H9 (cell line): ENCODE results near the gene QPRT. TPM values are rescaled to one million over a fixed set of nuclear protein-coding genes. Genes with fewer than 3 reads are reported as not detected.

Source experiments
- DNase-seq: peaks from one replicate; pipeline ENCODE4 v3.0.0-alpha.2; 2017
- H2AFZ ChIP-seq: one replicate; pipeline ENCODE4 v1.6.1; 2013; ENCODE audit warnings: mild to moderate bottlenecking, low read length, control low read depth, moderate library complexity
- H2AK5ac ChIP-seq: 2 replicates; pipeline ENCODE4 v1.6.1; 2013; ENCODE audit warnings: low read length, control low read depth, mixed read lengths; ENCODE audit not compliant: insufficient read length
- H2BK120ac ChIP-seq: one replicate; pipeline ENCODE4 v1.6.1; 2013; ENCODE audit warnings: low read depth, mild to moderate bottlenecking, low read length, control low read depth, inconsistent platforms; ENCODE audit not compliant: poor library complexity, severe bottlenecking
- H2BK12ac ChIP-seq: 2 replicates; pipeline ENCODE4 v1.6.1; 2013; ENCODE audit warnings: low read length, control low read depth, mixed read lengths, low read depth; ENCODE audit not compliant: insufficient read length
- H2BK15ac ChIP-seq: 2 replicates; pipeline ENCODE4 v1.6.1; 2013; ENCODE audit warnings: low read depth, low read length, control low read depth
- H2BK20ac ChIP-seq: one replicate; pipeline ENCODE4 v1.6.1; 2013; ENCODE audit warnings: low read depth, mild to moderate bottlenecking, low read length, control low read depth, inconsistent platforms; ENCODE audit not compliant: poor library complexity, severe bottlenecking
- H2BK5ac ChIP-seq: 2 replicates; pipeline ENCODE4 v1.6.1; 2013; ENCODE audit warnings: low read length, control low read depth, mixed read lengths; ENCODE audit not compliant: insufficient read length
- H3K14ac ChIP-seq: 2 replicates; pipeline ENCODE4 v1.6.1; 2013; ENCODE audit warnings: low read length, control low read depth; ENCODE audit not compliant: insufficient read depth
- H3K18ac ChIP-seq: 2 replicates; pipeline ENCODE4 v1.6.1; 2013; ENCODE audit warnings: low read depth, mild to moderate bottlenecking, mixed read lengths, low read length, control low read depth; ENCODE audit not compliant: insufficient read length
- H3K23ac ChIP-seq: 2 replicates; pipeline ENCODE4 v1.6.1; 2013; ENCODE audit warnings: low read length, control low read depth, mixed read lengths, low read depth; ENCODE audit not compliant: insufficient read length
- H3K23me2 ChIP-seq: 2 replicates; pipeline ENCODE4 v1.6.1; 2013; ENCODE audit warnings: low read depth, mild to moderate bottlenecking, mixed read lengths, low read length, control low read depth; ENCODE audit not compliant: insufficient read length, poor library complexity, severe bottlenecking
- H3K27ac ChIP-seq: 2 replicates; pipeline ENCODE4 v1.5.1; 2013; ENCODE audit warnings: low read length, control low read depth, mixed read lengths, low read depth; ENCODE audit not compliant: insufficient read length
- H3K27me3 ChIP-seq: 2 replicates; pipeline ENCODE4 v1.6.1; 2013; ENCODE audit warnings: low read length, control low read depth, inconsistent platforms; ENCODE audit not compliant: insufficient read depth
- H3K4ac ChIP-seq: 2 replicates; pipeline ENCODE4 v1.6.1; 2013; ENCODE audit warnings: low read depth, mild to moderate bottlenecking, control low read depth, inconsistent platforms, low read length, moderate library complexity
- H3K4me1 ChIP-seq: 2 replicates; pipeline ENCODE4 v1.6.1; 2013; ENCODE audit warnings: low read length, control low read depth, inconsistent platforms; ENCODE audit not compliant: insufficient read depth
- H3K4me2 ChIP-seq: 2 replicates; pipeline ENCODE4 v1.6.1; 2013; ENCODE audit warnings: low read length, control low read depth, mixed read lengths; ENCODE audit not compliant: insufficient read length, insufficient read depth
- H3K56ac ChIP-seq: 2 replicates; pipeline ENCODE4 v1.6.1; 2013; ENCODE audit warnings: low read depth, mild to moderate bottlenecking, mixed read lengths, low read length, control low read depth; ENCODE audit not compliant: insufficient read length
- H3K79me1 ChIP-seq: 2 replicates; pipeline ENCODE4 v1.6.1; 2013; ENCODE audit warnings: low read depth, mild to moderate bottlenecking, moderate library complexity, low read length, control low read depth, inconsistent platforms; ENCODE audit not compliant: insufficient read depth, poor library complexity, severe bottlenecking
- H3K79me2 ChIP-seq: 2 replicates; pipeline ENCODE4 v1.6.1; 2013; ENCODE audit warnings: low read length, control low read depth, inconsistent platforms; ENCODE audit not compliant: insufficient read depth
- H3K9ac ChIP-seq: 2 replicates; pipeline ENCODE4 v1.6.1; 2013; ENCODE audit warnings: low read length, control low read depth, mixed read lengths; ENCODE audit not compliant: insufficient read length; ENCODE audit errors: extremely low read depth
- H3K9me3 ChIP-seq: one replicate; pipeline ENCODE4 v1.6.1; 2013; ENCODE audit warnings: low read depth, low read length, inconsistent platforms; ENCODE audit not compliant: control insufficient read depth
- H3T11ph ChIP-seq: one replicate; pipeline ENCODE4 v1.6.1; 2013; ENCODE audit warnings: mild to moderate bottlenecking, low read length, control low read depth, inconsistent platforms
- H4K20me1 ChIP-seq: one replicate; pipeline ENCODE4 v1.6.1; 2013; ENCODE audit not compliant: control insufficient read depth, insufficient read length, insufficient read depth
- H4K5ac ChIP-seq: 2 replicates; pipeline ENCODE4 v1.6.1; 2013; ENCODE audit warnings: low read depth, mild to moderate bottlenecking, mixed read lengths, low read length, control low read depth; ENCODE audit not compliant: insufficient read length
- H4K8ac ChIP-seq: replicated peaks from 2 replicates; pipeline ENCODE4 v1.6.1; 2013; ENCODE audit warnings: low read length, control low read depth, mixed read lengths, low read depth; ENCODE audit not compliant: insufficient read length
- H4K91ac ChIP-seq: 2 replicates; pipeline ENCODE4 v1.6.1; 2013; ENCODE audit warnings: low read depth, mild to moderate bottlenecking, moderate library complexity, mixed read lengths, low read length, control low read depth; ENCODE audit not compliant: insufficient read length
- H3K27ac Mint-ChIP-seq, 3 experiments: 2 replicates in 2 of 3; 3 replicates in 1 of 3; pipeline ENCODE4 v1.8.0; 2020 to 2021; ENCODE audit warnings: mixed read lengths in 3 of 3, mild to moderate bottlenecking in 1 of 3, moderate library complexity in 1 of 3
- H3K27me3 Mint-ChIP-seq: 2 replicates; pipeline ENCODE4 v1.8.0; 2021; ENCODE audit warnings: low read depth, mild to moderate bottlenecking, moderate library complexity, mixed read lengths
- H3K36me3 Mint-ChIP-seq, 3 experiments: 2 replicates in 2 of 3; 3 replicates in 1 of 3; pipeline ENCODE4 v1.8.0; 2020 to 2021; ENCODE audit warnings: low read depth in 3 of 3, mixed read lengths in 3 of 3; ENCODE audit not compliant: insufficient read depth in 1 of 3
- H3K4me1 Mint-ChIP-seq, 2 experiments: 2 replicates each; pipeline ENCODE4 v1.8.0; 2020; ENCODE audit warnings: mixed read lengths in 2 of 2
- H3K4me3 Mint-ChIP-seq, 2 experiments: 2 replicates in 1 of 2; 3 replicates in 1 of 2; pipeline ENCODE4 v1.8.0; 2020 to 2021; ENCODE audit warnings: mild to moderate bottlenecking in 2 of 2, mixed read lengths in 2 of 2, moderate library complexity in 1 of 2
- H3K9me3 Mint-ChIP-seq, 2 experiments: 2 replicates in 1 of 2; 3 replicates in 1 of 2; pipeline ENCODE4 v1.8.0; 2020; ENCODE audit warnings: mild to moderate bottlenecking in 2 of 2, mixed read lengths in 2 of 2, moderate library complexity in 1 of 2
- CTCF ChIP-seq: fragments of 200-600 bp; sonication (generic); conservative IDR thresholded peaks from 3 replicates; pipeline ENCODE4 v1.8.0; 2021; ENCODE audit warnings: antibody characterized with exemption, mild to moderate bottlenecking
- WGBS: extraction: QIAGEN DNeasy Blood & Tissue Kit; methylation state at CpG from one replicate; pipeline ENCODE4 v1.1.7; 2013; ENCODE audit warnings: missing lambda C conversion rate, low lambda C conversion rate, mixed read lengths; ENCODE audit not compliant: insufficient read length; ENCODE audit errors: extremely low coverage; 5-methylcytosine and 5-hydroxymethylcytosine counted together
- total RNA-seq: library from RNA; stranded (reverse); gene quantifications from 2 replicates; pipeline ENCODE4 v1.2.1, GENCODE V29; 2021

Gene QPRT
- total RNA-seq, 1 experiment from 2014 or later = 107 TPM

- Mint-ChIP-seq H3K36me3 (peaks cover 28 to 36% (median 31%) of the 10 kb centered on the region in 3 experiments), H3K27me3 (no peaks in the 10 kb centered on the region), H3K9me3 (peaks cover 6 to 13% of the 10 kb centered on the region in 2 experiments), H3K4me1 (peaks cover 28 to 29% of the 10 kb centered on the region in 2 experiments), H3K4me3 (no peak overlapping the region), H3K27ac (no peak overlapping the region)
- no peak overlapping the region for H3K23ac ChIP-seq
- no peak overlapping the region for H2BK15ac ChIP-seq
- H3K79me1 ChIP-seq = no peaks in the 10 kb centered on the region
- H3T11ph ChIP-seq = no peak overlapping the region
- H3K4ac ChIP-seq = no peak overlapping the region
- no peak overlapping the region for H2AFZ ChIP-seq
- no peaks in the 10 kb centered on the region for H3K9me3 ChIP-seq
- no peaks in the 10 kb centered on the region for H3K23me2 ChIP-seq
- H4K91ac ChIP-seq = no peak overlapping the region
- no peaks in the 10 kb centered on the region for H3K27me3 ChIP-seq
- no peak overlapping the region for H2BK120ac ChIP-seq
- no peaks in the 10 kb centered on the region for H4K20me1 ChIP-seq
- no peak overlapping the region for H3K56ac ChIP-seq
- no peaks in the 10 kb centered on the region; the same call in 1 of the 2 replicates for H3K4me1 ChIP-seq
- no peak overlapping the region for H3K9ac ChIP-seq
- no peak overlapping the region for H4K8ac ChIP-seq
- WGBS = no CpG with 5 or more reads among the region's 2 CpGs
- H2BK12ac ChIP-seq = no peak overlapping the region
- DNase-seq = no peak
- H2BK20ac ChIP-seq = no peak overlapping the region
- H2BK5ac ChIP-seq = no peak overlapping the region
- no peak overlapping the region for H3K27ac ChIP-seq
- no peak overlapping the region for H3K14ac ChIP-seq
- no peak overlapping the region for H3K4me2 ChIP-seq
- TF ChIP-seq CTCF = no peak
- no peaks in the 10 kb centered on the region for H3K79me2 ChIP-seq
- H4K5ac ChIP-seq = no peak overlapping the region
- no peak overlapping the region for H2AK5ac ChIP-seq
- H3K18ac ChIP-seq = no peak overlapping the region
These were observed 19.1 kb downstream of the QPRT start for GRCh38 chr16:29698042-29698441.
